ENCODE data around the gene SLC6A1.

SLC6A1 gene

GRCh38 chr3:11053926-11054503, 61.5 kb downstream of the SLC6A1 start:
- in situ Hi-C loops (cut with HindIII; ENCODE audit: low pct_ligation_motif_present, low sequenced_read_pairs) = no loop called here
- no peak for TF ChIP-seq CTCF (IDR thresholded peaks at IDR 0.05; ENCODE audit: low read depth, low read length, missing control alignments)
- Histone ChIP-seq H3K4me3 (ENCODE audit: low read depth, low read length) (no peak overlapping the region), H3K27me3 (replicated peaks) (peaks cover 10% of the 10 kb centered on the region), H3K36me3 (replicated peaks) (no peaks in the 10 kb centered on the region), H3K27ac (no peak overlapping the region)
- no peak for DNase-seq

GRCh38 chr3:11054739-11055438, 62.3 kb downstream of the SLC6A1 start:
- Histone ChIP-seq H3K27ac (no peak overlapping the region), H3K27me3 (replicated peaks) (peaks cover 3% of the 10 kb centered on the region), H3K36me3 (replicated peaks) (no peaks in the 10 kb centered on the region), H3K4me3 (ENCODE audit: low read depth, low read length) (no peak overlapping the region)
- TF ChIP-seq CTCF (IDR thresholded peaks at IDR 0.05; ENCODE audit: low read depth, low read length, missing control alignments) = no peak
- no peak for DNase-seq
- in situ Hi-C loops (cut with HindIII; ENCODE audit: low pct_ligation_motif_present, low sequenced_read_pairs) = no loop called here

GRCh38 chr3:11055496-11055895, 62.9 kb downstream of the SLC6A1 start:
- no peaks in the 10 kb centered on the region for H3K36me3 ChIP-seq (replicated peaks)
- no peak for DNase-seq
- in situ Hi-C loops (cut with HindIII; ENCODE audit: low pct_ligation_motif_present, low sequenced_read_pairs) = no loop called here
- H3K27ac ChIP-seq = no peak overlapping the region
- H3K4me3 ChIP-seq (ENCODE audit: low read depth, low read length) = no peak overlapping the region
- TF ChIP-seq CTCF (IDR thresholded peaks at IDR 0.05; ENCODE audit: low read depth, low read length, missing control alignments) = no peak
- H3K27me3 ChIP-seq (replicated peaks) = peaks cover 3% of the 10 kb centered on the region

- Histone ChIP-seq H3K36me3 (replicated peaks) (no peaks in the 10 kb centered on the region), H3K27ac (no peak overlapping the region), H3K27me3 (replicated peaks) (peaks cover 3% of the 10 kb centered on the region), H3K4me3 (ENCODE audit: low read depth, low read length) (no peak overlapping the region)
- in situ Hi-C loops (cut with HindIII; ENCODE audit: low pct_ligation_motif_present, low sequenced_read_pairs) = no loop called here
- DNase-seq = no peak
- TF ChIP-seq CTCF (IDR thresholded peaks at IDR 0.05; ENCODE audit: low read depth, low read length, missing control alignments) = no peak
These were observed 64.0 kb downstream of the SLC6A1 start for GRCh38 chr3:11056531-11057050.

GRCh38 chr3:11057655-11058054, 65.1 kb downstream of the SLC6A1 start:
- in situ Hi-C loops (cut with HindIII; ENCODE audit: low pct_ligation_motif_present, low sequenced_read_pairs) = no loop called here
- DNase-seq = no peak
- Histone ChIP-seq H3K27me3 (replicated peaks) (no peaks in the 10 kb centered on the region), H3K4me3 (ENCODE audit: low read depth, low read length) (no peak overlapping the region), H3K27ac (no peak overlapping the region), H3K36me3 (replicated peaks) (no peaks in the 10 kb centered on the region)
- no peak for TF ChIP-seq CTCF (IDR thresholded peaks at IDR 0.05; ENCODE audit: low read depth, low read length, missing control alignments)
